HEK293T (cell line): ENCODE measurements around the gene MIDN.

ENCODE experiments used
- CTCF ChIA-PET: fragments of 350-600 bp; formaldehyde crosslinking; extraction: SDS; loops from one replicate; lab custom pipeline; 2021; ENCODE audit warnings: antibody characterized with exemption, inconsistent platforms; lab: Yijun Ruan, JAX
- POLR2A ChIA-PET: fragments of 350-600 bp; formaldehyde crosslinking; extraction: SDS; loops from one replicate; lab custom pipeline; 2020; ENCODE audit warnings: antibody characterized with exemption, inconsistent platforms; lab: Yijun Ruan, JAX
- DNase-seq: peaks from one replicate; pipeline ENCODE4 v3.0.0; 2012; ENCODE audit warnings: mixed read lengths; ENCODE audit errors: extremely low spot score
- ARNT ChIP-seq: fragments of 450-650 bp; IDR thresholded peaks from 2 replicates; pipeline ENCODE4 v1.6.1; 2017; ENCODE audit warnings: mild to moderate bottlenecking
- BHLHE40 ChIP-seq: fragments of 450-650 bp; IDR thresholded peaks from 2 replicates; pipeline ENCODE4 v1.6.1; 2016; ENCODE audit warnings: mild to moderate bottlenecking, moderate library complexity, borderline replicate concordance
- CTBP1 ChIP-seq: fragments of 450-650 bp; IDR thresholded peaks from 2 replicates; pipeline ENCODE4 v1.6.1; 2016; ENCODE audit warnings: borderline replicate concordance
- ELF4 ChIP-seq: fragments of 450-650 bp; IDR thresholded peaks from 2 replicates; pipeline ENCODE4 v1.6.1; 2017; ENCODE audit warnings: antibody characterized with exemption
- FOXA1 ChIP-seq: fragments of 450-650 bp; IDR thresholded peaks from 2 replicates; pipeline ENCODE4 v1.6.1; 2016; ENCODE audit warnings: mild to moderate bottlenecking
- FOXK2 ChIP-seq: fragments of 450-650 bp; IDR thresholded peaks from 2 replicates; pipeline ENCODE4 v1.6.1; 2016; ENCODE audit warnings: mild to moderate bottlenecking
- FOXM1 ChIP-seq: fragments of 450-650 bp; IDR thresholded peaks from 2 replicates; pipeline ENCODE4 v1.6.1; 2017; ENCODE audit warnings: mild to moderate bottlenecking, borderline replicate concordance
- L3MBTL2 ChIP-seq: fragments of 450-650 bp; conservative IDR thresholded peaks from 2 replicates; pipeline ENCODE4 v1.6.1; 2016; ENCODE audit warnings: mild to moderate bottlenecking
- LEF1 ChIP-seq: fragments of 450-650 bp; IDR thresholded peaks from 2 replicates; pipeline ENCODE4 v1.6.1; 2017; ENCODE audit warnings: mild to moderate bottlenecking, borderline replicate concordance
- NFRKB ChIP-seq: fragments of 450-650 bp; IDR thresholded peaks from 2 replicates; pipeline ENCODE4 v1.6.1; 2016; ENCODE audit warnings: mild to moderate bottlenecking, moderate library complexity
- PKNOX1 ChIP-seq: fragments of 450-650 bp; IDR thresholded peaks from 2 replicates; pipeline ENCODE4 v1.6.1; 2016
- SP1 ChIP-seq: fragments of 450-650 bp; IDR thresholded peaks from 2 replicates; pipeline ENCODE4 v1.6.1; 2017
- SUZ12 ChIP-seq: fragments of 450-650 bp; IDR thresholded peaks from 2 replicates; pipeline ENCODE4 v1.6.1; 2016; ENCODE audit warnings: mild to moderate bottlenecking
- TARDBP ChIP-seq: fragments of 450-650 bp; IDR thresholded peaks from 2 replicates; pipeline ENCODE4 v1.6.1; 2016
- ZNF384 ChIP-seq: fragments of 450-650 bp; IDR thresholded peaks from 2 replicates; pipeline ENCODE4 v1.6.1; 2016

The MIDN gene

GRCh38 chr19:1214862-1215731 is 33.3 kb upstream of the MIDN start:
- no peak for DNase-seq
- no peak for TF ChIP-seq FOXK2
- ChIA-PET POLR2A (no interaction called here), CTCF (interaction anchor here (1.1 kb wide), 1 partner anchor 92 kb away, joined by 5 read pairs; no protein-coding TSS in a partner anchor)

GRCh38 chr19:1216756-1217155 is 31.6 kb upstream of the MIDN start:
- CTCF ChIA-PET = interaction anchor here (1.3 to 2.1 kb wide), 3 partner anchors 13 to 103 kb away, joined by 5 to 7 read pairs (median 7); no protein-coding TSS in a partner anchor
- POLR2A ChIA-PET = interaction anchor here (0.9 to 2.1 kb wide), 4 partner anchors 12 to 113 kb away, joined by 3 to 14 read pairs (median 4); partner anchors contain the start of genes CIRBP and GPX4
- TF ChIP-seq ZNF384 (no peak), NFRKB (no peak), BHLHE40 (no peak), SUZ12 (no peak), TARDBP (no peak), ELF4 (no peak), L3MBTL2 (no peak), PKNOX1 (no peak), LEF1 (no peak), CTBP1 (no peak), SP1 (no peak)
- no peak for DNase-seq

- no peak for DNase-seq
- TF ChIP-seq CTBP1 (no peak), PKNOX1 (peak; percentile 62)
- POLR2A ChIA-PET = interaction anchor here (0.9 to 2.1 kb wide), 4 partner anchors 13 to 113 kb away, joined by 3 to 14 read pairs (median 4); partner anchors contain the start of genes CIRBP and GPX4
- CTCF ChIA-PET = interaction anchor here (0.7 to 2.1 kb wide), 5 partner anchors 14 to 209 kb away, joined by 3 to 7 read pairs (median 5); no protein-coding TSS in a partner anchor
Observed at GRCh38 chr19:1217366-1217765, 31.0 kb upstream of the MIDN start.

- no peak for DNase-seq
- ChIA-PET CTCF (interaction anchor here (2.1 kb wide), 1 partner anchor 106 kb away, joined by 7 read pairs; no protein-coding TSS in a partner anchor), POLR2A (interaction anchor here (2.1 kb wide), 1 partner anchor 50 kb away, joined by 14 read pairs; the partner anchor contains the start of gene CIRBP)
- TF ChIP-seq LEF1 (no peak), ELF4 (no peak), CTBP1 (no peak), ARNT (no peak), ZNF384 (no peak), BHLHE40 (no peak)
Observed at GRCh38 chr19:1218751-1219567, 29.4 kb upstream of the MIDN start.

- CTCF ChIA-PET = interaction anchor here (1.4 kb wide), 1 partner anchor 21 kb away, joined by 5 read pairs; no protein-coding TSS in a partner anchor
- DNase-seq = no peak
- POLR2A ChIA-PET = interaction anchor here (2.6 kb wide), 1 partner anchor 49 kb away, joined by 20 read pairs; the partner anchor contains the start of gene CIRBP
- TF ChIP-seq FOXK2 = no peak
- no peak for TF ChIP-seq TARDBP
- no peak for TF ChIP-seq SP1
- no peak for TF ChIP-seq LEF1
- TF ChIP-seq L3MBTL2 = no peak
- TF ChIP-seq SUZ12 = no peak
- TF ChIP-seq FOXM1 = no peak
- TF ChIP-seq PKNOX1 = no peak
- no peak for TF ChIP-seq ZNF384
Observed at GRCh38 chr19:1219786-1220476, 28.5 kb upstream of the MIDN start.

- ChIA-PET CTCF (interaction anchor here (0.9 to 1.4 kb wide), 3 partner anchors 9 to 20 kb away, joined by 3 to 5 read pairs (median 3); no protein-coding TSS in a partner anchor), POLR2A (interaction anchor here (2.6 kb wide), 1 partner anchor 49 kb away, joined by 20 read pairs; the partner anchor contains the start of gene CIRBP)
- no peak for DNase-seq
- TF ChIP-seq FOXM1 (no peak), CTBP1 (no peak), SUZ12 (no peak), FOXA1 (no peak), PKNOX1 (no peak), ARNT (no peak), LEF1 (no peak), ZNF384 (no peak), TARDBP (no peak), ELF4 (no peak)
Observed at GRCh38 chr19:1220477-1220930, 27.9 kb upstream of the MIDN start.
